Suprapubic skin (tissue), 4 donors: ENCODE measurements around the gene HSD17B8.

Experiments
- CTCF ChIP-seq, 2 donors: fragments of 200-600 bp in 1 of 2; fragments of 450-650 bp in 1 of 2; sonication (generic) in 1 of 2; IDR thresholded peaks; one replicate each; pipeline ENCODE4 v1.5.1; 2016 to 2019; ENCODE audit warnings: antibody characterized with exemption in 2 of 2, mild to moderate bottlenecking in 1 of 2, moderate library complexity in 1 of 2
- POLR2A ChIP-seq, 2 donors: fragments of 450-650 bp; IDR thresholded peaks; one replicate each; pipeline ENCODE4 v1.6.1; 2017; ENCODE audit warnings: antibody characterized with exemption in 2 of 2, mild to moderate bottlenecking in 2 of 2, moderate library complexity in 2 of 2
- POLR2AphosphoS5 ChIP-seq, 3 donors: sonication (generic); formaldehyde crosslinking; IDR thresholded peaks; one replicate each; pipeline ENCODE4 v1.6.1; 2017; ENCODE audit warnings: antibody characterized with exemption in 3 of 3

GRCh38 chr6:33206027-33206863 is 1.8 kb downstream of the HSD17B8 start:
- TF ChIP-seq POLR2A (IDR thresholded peaks at IDR 0.05) (no peak), CTCF (IDR thresholded peaks at IDR 0.05) (no peak), POLR2AphosphoS5 (IDR thresholded peaks at IDR 0.05) (no peak)
